IPS-20b (cell line): ENCODE results near the gene HIF3A.

Experiments
- H3K27ac ChIP-seq: one replicate; pipeline ENCODE4 v1.5.1; 2013; ENCODE audit warnings: low read length
- H3K27me3 ChIP-seq: 2 replicates; pipeline ENCODE4 v1.6.1; 2013; ENCODE audit warnings: mild to moderate bottlenecking, low read length, inconsistent platforms; ENCODE audit not compliant: insufficient read depth
- H3K36me3 ChIP-seq: 2 replicates; pipeline ENCODE4 v1.6.1; 2013; ENCODE audit warnings: low read depth, mild to moderate bottlenecking, inconsistent platforms, low read length, moderate library complexity; ENCODE audit not compliant: insufficient read depth
- H3K4me1 ChIP-seq: 2 replicates; pipeline ENCODE4 v1.6.1; 2013; ENCODE audit warnings: mild to moderate bottlenecking, control low read depth, inconsistent platforms, low read length, moderate library complexity; ENCODE audit not compliant: insufficient read depth
- H3K4me3 ChIP-seq: 2 replicates; pipeline ENCODE4 v1.5.1; 2013; ENCODE audit warnings: mild to moderate bottlenecking, low read length, inconsistent platforms
- H3K9ac ChIP-seq: 2 replicates; pipeline ENCODE4 v1.6.1; 2013; ENCODE audit warnings: low read depth, mild to moderate bottlenecking, inconsistent platforms, low read length, moderate library complexity
- H3K9me3 ChIP-seq: 2 replicates; pipeline ENCODE4 v1.6.1; 2013; ENCODE audit warnings: mild to moderate bottlenecking, low read depth, low read length, inconsistent platforms; ENCODE audit not compliant: insufficient read depth

Gene HIF3A

GRCh38 chr19:46390866-46391265, 94.0 kb downstream of the HIF3A start:
- Histone ChIP-seq H3K4me1 (no peaks in the 10 kb centered on the region), H3K36me3 (peaks cover 61% of the 10 kb centered on the region), H3K27me3 (no peaks in the 10 kb centered on the region), H3K9ac (no peak overlapping the region), H3K27ac (no peak overlapping the region), H3K9me3 (no peaks in the 10 kb centered on the region), H3K4me3 (no peak overlapping the region)

- Histone ChIP-seq H3K27ac (no peak overlapping the region), H3K4me1 (no peaks in the 10 kb centered on the region), H3K9me3 (no peaks in the 10 kb centered on the region), H3K36me3 (peaks cover 54% of the 10 kb centered on the region), H3K9ac (no peak overlapping the region), H3K4me3 (no peak overlapping the region), H3K27me3 (no peaks in the 10 kb centered on the region)
These were observed 94.7 kb downstream of the HIF3A start for GRCh38 chr19:46391296-46392251.

GRCh38 chr19:46392252-46392801, 95.5 kb downstream of the HIF3A start:
- H3K4me1 ChIP-seq = no peaks in the 10 kb centered on the region
- H3K27ac ChIP-seq = no peak overlapping the region
- peaks cover 46% of the 10 kb centered on the region for H3K36me3 ChIP-seq
- H3K4me3 ChIP-seq = no peak overlapping the region
- H3K27me3 ChIP-seq = no peaks in the 10 kb centered on the region
- no peak overlapping the region for H3K9ac ChIP-seq
- no peaks in the 10 kb centered on the region for H3K9me3 ChIP-seq

GRCh38 chr19:46392837-46393236, 96.0 kb downstream of the HIF3A start:
- no peaks in the 10 kb centered on the region for H3K27me3 ChIP-seq
- no peak overlapping the region for H3K27ac ChIP-seq
- no peaks in the 10 kb centered on the region for H3K4me1 ChIP-seq
- H3K9me3 ChIP-seq = no peaks in the 10 kb centered on the region
- no peak overlapping the region for H3K9ac ChIP-seq
- H3K36me3 ChIP-seq = peaks cover 41% of the 10 kb centered on the region
- H3K4me3 ChIP-seq = no peak overlapping the region
